Activated naive CD8-positive, alpha-beta T cell treated with anti-CD3 and anti-CD28 coated beads, Interleukin-2, amount 50 U/mL, for 24 hours (primary cell): ENCODE results near the gene PIGS.

Source experiments
- ATAC-seq: fragments of 150-1000 bp; cut with Tn5 transposase; one replicate; pipeline ENCODE4 v1.10.0; 2021
- DNase-seq: peaks from one replicate; pipeline ENCODE4 v3.0.0; 2021
- H3K27ac Mint-ChIP-seq: one replicate; pipeline ENCODE4 v1.8.0; 2021; ENCODE audit warnings: mild to moderate bottlenecking, mixed read lengths
- H3K27me3 Mint-ChIP-seq: one replicate; pipeline ENCODE4 v1.8.0; 2021; ENCODE audit warnings: mixed read lengths
- H3K36me3 Mint-ChIP-seq: one replicate; pipeline ENCODE4 v1.8.0; 2021; ENCODE audit warnings: low read depth, mixed read lengths
- H3K4me1 Mint-ChIP-seq: one replicate; pipeline ENCODE4 v1.8.0; 2021; ENCODE audit warnings: mixed read lengths
- H3K4me3 Mint-ChIP-seq: one replicate; pipeline ENCODE4 v1.8.0; 2021; ENCODE audit warnings: mild to moderate bottlenecking, moderate library complexity, mixed read lengths
- H3K9me3 Mint-ChIP-seq: one replicate; pipeline ENCODE4 v1.8.0; 2021; ENCODE audit warnings: mixed read lengths

PIGS gene

DNA sequence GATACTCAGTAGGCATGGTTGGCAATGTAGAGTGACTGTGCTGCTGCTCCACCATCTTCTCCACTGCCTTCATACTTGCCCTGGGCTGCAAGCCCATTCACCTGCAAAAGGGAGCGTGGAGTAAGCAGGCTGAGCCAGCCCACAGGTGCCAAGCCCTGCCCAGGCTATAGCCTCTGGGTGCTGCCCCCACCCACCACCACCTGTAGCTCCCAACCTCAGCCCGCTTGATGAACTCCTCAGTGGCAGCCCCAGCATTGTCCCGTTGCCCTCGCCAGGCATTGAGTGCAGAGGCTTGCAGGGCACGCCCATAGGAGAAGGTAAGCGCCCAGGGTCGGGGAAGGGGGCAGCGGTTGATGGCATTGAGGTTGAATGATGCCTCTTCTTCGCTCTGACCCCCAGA lies 2.2 kb upstream of the PIGS start:
- no peak for ATAC-seq
- no peak overlapping the region for H3K27ac Mint-ChIP-seq

DNA sequence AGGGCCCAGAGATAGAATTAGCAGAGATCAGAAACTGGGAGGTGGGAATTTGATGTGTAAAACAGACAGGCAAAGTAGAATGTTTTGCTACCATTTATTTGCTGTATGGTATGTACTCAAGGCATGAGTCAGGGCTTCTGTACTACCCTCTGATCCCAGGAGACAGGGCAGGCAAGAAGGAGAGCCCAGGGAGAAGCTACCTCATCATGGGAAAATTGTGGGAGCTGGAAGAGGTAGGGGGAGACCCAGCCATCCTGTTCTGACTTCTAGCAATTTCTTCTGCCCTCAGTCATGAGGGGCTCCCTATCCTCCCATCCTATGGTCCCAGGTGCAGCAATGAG lies 1.7 kb upstream of the PIGS start:
- no peaks in the 10 kb centered on the region for H3K27me3 Mint-ChIP-seq
- peaks cover 32% of the 10 kb centered on the region for H3K36me3 Mint-ChIP-seq
- H3K4me3 Mint-ChIP-seq, result no peak overlapping the region
- no peak for DNase-seq
- H3K27ac Mint-ChIP-seq, result no peak overlapping the region
- peaks cover 53% of the 10 kb centered on the region for H3K4me1 Mint-ChIP-seq
- no peak for ATAC-seq
- H3K9me3 Mint-ChIP-seq, result no peaks in the 10 kb centered on the region

More for the DNA sequence above, 2.2 kb upstream of the PIGS start:
- no peaks in the 10 kb centered on the region for H3K27me3 Mint-ChIP-seq
- peaks cover 33% of the 10 kb centered on the region for H3K36me3 Mint-ChIP-seq
- DNase-seq, result no peak
- no peaks in the 10 kb centered on the region for H3K9me3 Mint-ChIP-seq
- peaks cover 49% of the 10 kb centered on the region for H3K4me1 Mint-ChIP-seq
- H3K4me3 Mint-ChIP-seq, result no peak overlapping the region

DNA sequence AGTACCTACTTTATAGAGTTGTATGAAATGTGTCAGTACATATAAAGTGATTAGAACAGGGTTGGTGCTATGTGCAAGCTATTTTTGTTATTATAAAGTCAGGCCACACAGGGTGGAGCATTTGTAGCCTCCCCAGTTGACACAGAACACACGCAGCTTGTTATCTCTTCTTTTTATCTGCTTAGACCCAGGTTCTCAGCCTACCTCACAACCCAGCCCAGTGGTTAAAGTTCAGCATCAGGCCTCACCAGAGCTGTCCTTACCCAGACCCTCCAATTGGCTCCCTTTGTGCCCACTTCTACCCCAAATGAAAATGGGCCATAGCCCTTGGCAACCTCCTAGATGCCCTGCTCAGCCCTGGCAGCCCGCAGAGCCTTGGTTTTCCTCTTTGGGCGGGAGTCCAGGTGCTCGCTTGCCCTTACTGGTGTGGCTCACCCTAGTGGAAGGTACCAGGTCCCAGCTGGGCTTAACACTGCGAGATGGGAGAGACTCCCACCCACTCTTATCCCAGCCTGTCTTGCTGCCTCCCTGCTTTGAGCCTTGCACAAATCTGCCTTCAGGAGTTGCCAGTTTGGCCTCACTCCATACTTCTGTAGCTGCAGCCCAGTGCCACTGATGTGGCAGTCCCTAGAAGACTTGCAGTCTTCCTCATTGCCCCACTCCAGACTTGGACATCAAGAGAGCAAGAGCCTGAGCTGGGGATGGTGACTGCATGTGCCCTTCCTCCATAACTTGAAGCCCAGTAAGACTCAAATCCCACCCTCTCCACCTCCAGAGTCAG lies 1.1 kb upstream of the PIGS start:
- Mint-ChIP-seq H3K27ac (peak overlapping the region; percentile 93), H3K4me1 (peaks cover 58% of the 10 kb centered on the region), H3K9me3 (no peaks in the 10 kb centered on the region), H3K4me3 (peak overlapping the region; percentile 94), H3K27me3 (no peaks in the 10 kb centered on the region), H3K36me3 (peaks cover 29% of the 10 kb centered on the region)
- DNase-seq (no peak), ATAC-seq (no peak)

DNA sequence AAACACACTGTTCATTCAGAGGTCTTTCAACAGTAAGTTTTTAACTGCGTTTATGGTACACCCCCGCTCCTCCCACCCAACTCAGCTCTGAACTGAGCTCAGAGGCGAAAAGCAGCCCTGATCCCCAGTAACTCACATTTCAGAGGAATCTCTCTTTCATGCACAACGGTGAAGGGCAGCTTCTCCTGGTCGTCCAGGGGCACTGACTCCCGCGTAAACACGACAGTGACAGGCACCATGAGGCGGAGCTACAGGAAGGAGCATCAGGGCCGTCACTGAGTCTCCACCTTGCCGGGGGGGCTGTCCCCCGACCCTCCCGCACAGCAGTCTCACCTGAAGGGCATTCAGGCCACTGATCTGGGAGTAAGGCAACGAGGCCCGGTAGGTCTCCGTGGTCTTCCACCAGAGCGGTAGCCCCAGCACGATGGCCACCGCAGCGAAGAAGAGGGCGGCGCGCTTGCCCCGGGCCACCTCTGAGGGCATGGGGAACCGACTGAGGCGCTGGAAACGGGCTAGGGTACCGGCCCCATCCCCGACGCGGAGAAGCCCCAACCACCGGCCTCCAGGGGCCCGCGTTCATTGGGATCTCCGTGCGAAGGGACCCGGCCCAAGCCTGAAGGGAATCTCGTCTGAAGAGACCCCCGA lies 486 bp downstream of the PIGS start:
- Mint-ChIP-seq H3K4me1 (peaks cover 49% of the 10 kb centered on the region), H3K27me3 (no peaks in the 10 kb centered on the region), H3K9me3 (no peaks in the 10 kb centered on the region), H3K4me3 (peak overlapping the region; percentile 94), H3K27ac (peak overlapping the region; percentile 93), H3K36me3 (peaks cover 26% of the 10 kb centered on the region)
- DNase-seq (peak; percentile 58), ATAC-seq (peak; percentile 37)

DNA sequence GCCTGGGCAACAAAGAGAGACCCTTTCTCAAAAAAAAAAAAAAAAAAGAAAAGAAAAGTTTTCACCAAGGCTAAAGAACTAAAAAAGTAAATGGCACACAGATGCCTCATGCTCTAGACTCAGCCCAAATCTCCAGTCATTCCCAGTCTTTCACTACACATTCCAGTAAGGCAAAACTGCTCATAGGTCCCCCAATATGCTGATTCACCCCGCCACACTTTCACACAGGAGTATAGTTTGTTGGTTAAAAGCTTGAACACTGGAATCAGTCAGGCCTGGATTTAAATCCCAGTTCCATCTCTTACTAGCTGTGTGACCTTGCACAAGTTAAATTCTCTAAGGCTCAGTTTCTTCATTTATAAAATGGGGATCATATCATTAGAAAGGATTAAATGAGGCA lies 1.9 kb downstream of the PIGS start:
- no peaks in the 10 kb centered on the region for H3K9me3 Mint-ChIP-seq
- H3K27ac Mint-ChIP-seq, result peak overlapping the region; percentile 2
- ATAC-seq (no peak), DNase-seq (no peak)
- H3K4me3 Mint-ChIP-seq, result peak overlapping the region; percentile 94
- H3K27me3 Mint-ChIP-seq, result no peaks in the 10 kb centered on the region
- H3K4me1 Mint-ChIP-seq, result peaks cover 53% of the 10 kb centered on the region
- peaks cover 23% of the 10 kb centered on the region for H3K36me3 Mint-ChIP-seq

DNA sequence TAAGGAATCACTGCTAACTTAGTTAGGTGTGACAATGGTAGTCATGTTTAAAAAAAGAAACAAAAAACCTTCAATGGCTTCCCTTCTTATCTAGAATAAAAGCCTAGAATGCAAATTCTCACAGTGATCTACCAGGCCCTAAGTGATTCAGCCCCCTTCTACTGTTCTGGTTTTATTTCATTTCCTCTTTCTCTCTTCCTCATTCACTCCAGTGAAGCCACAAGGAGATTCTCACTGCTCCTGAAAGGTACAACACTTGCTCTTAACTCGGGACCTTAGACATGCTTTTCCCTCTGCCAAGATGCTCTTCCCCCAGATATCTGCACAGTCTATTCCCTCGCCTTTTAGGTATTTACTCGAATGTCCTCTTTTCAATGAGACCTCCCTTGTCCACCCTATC lies 3.7 kb downstream of the PIGS start:
- ATAC-seq, result no peak
- Mint-ChIP-seq H3K27me3 (no peaks in the 10 kb centered on the region), H3K27ac (no peak overlapping the region), H3K4me3 (no peak overlapping the region), H3K36me3 (peaks cover 28% of the 10 kb centered on the region), H3K4me1 (peaks cover 49% of the 10 kb centered on the region), H3K9me3 (no peaks in the 10 kb centered on the region)
- DNase-seq, result no peak

DNA sequence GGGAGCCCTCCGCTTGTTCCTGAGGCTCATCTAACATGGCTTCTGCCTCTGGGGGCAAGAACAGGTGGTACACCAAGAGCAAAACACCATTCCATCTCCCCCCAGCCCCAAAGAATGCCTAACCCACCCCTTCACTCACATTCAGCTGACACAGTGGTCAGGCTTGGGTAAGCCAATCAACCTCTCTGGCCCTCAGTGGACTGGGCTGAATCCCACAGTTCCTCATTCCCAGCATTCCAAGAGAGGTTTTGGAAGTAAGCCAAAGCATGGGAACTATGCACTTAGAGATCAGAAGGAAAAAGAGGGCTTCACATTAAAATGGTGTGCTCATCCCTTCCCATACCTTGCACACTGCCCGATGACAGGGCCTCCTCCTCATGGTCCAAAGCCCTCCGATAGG lies 7.8 kb downstream of the PIGS start:
- ATAC-seq, result no peak
- H3K9me3 Mint-ChIP-seq, result no peaks in the 10 kb centered on the region
- no peak overlapping the region for H3K27ac Mint-ChIP-seq
- H3K4me3 Mint-ChIP-seq, result no peak overlapping the region
- H3K27me3 Mint-ChIP-seq, result no peaks in the 10 kb centered on the region
- H3K4me1 Mint-ChIP-seq, result peaks cover 17% of the 10 kb centered on the region
- H3K36me3 Mint-ChIP-seq, result peaks cover 35% of the 10 kb centered on the region
- no peak for DNase-seq

DNA sequence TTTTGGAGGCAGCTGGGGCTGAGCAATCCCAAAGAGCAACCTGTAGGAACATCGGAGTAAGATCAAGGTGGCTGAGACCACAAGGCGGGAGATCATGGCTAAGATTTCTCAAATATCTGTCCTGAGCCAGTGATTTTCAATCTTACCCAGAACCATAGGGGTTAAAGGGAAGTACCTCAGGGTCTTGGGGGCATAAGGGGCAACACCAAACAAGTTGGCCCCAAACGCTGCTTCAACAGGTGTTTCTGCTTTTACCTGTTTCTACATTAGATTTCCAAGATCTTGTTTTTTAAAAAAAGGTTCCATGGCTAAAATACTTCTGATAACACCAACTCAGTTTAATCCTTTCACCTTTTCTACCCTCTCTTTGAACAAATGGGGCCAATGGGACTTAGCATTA lies 16.3 kb downstream of the PIGS start:
- H3K4me1 Mint-ChIP-seq, result peaks cover 30% of the 10 kb centered on the region
- no peak for DNase-seq
- peaks cover 47% of the 10 kb centered on the region for H3K36me3 Mint-ChIP-seq
- no peak for ATAC-seq
- no peaks in the 10 kb centered on the region for H3K9me3 Mint-ChIP-seq
- H3K27me3 Mint-ChIP-seq, result no peaks in the 10 kb centered on the region
- no peak overlapping the region for H3K27ac Mint-ChIP-seq
- H3K4me3 Mint-ChIP-seq, result no peak overlapping the region

DNA sequence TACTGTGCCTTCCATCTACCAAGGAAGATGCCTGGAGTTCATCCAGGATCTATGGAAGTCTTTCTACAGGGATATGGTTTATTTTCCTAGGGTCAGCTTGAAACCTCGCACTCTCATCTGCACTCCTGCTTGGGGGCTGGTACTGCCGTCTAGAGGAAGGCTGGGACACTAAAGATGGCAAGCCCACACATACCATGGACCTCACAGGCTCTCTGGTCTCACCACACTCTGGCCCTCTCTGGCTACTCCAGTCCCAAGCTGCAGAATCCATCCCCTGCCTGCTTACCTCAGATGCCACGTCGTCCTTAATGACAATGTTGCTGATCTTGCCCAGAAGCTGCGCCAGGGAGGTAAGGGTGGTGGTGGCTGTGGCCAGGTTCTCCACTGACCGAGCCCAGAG lies 16.8 kb downstream of the PIGS start:
- H3K27me3 Mint-ChIP-seq, result no peaks in the 10 kb centered on the region
- ATAC-seq, result no peak
- H3K4me1 Mint-ChIP-seq, result peaks cover 35% of the 10 kb centered on the region
- no peak overlapping the region for H3K4me3 Mint-ChIP-seq
- peaks cover 43% of the 10 kb centered on the region for H3K36me3 Mint-ChIP-seq
- DNase-seq, result no peak
- H3K9me3 Mint-ChIP-seq, result no peaks in the 10 kb centered on the region
- no peak overlapping the region for H3K27ac Mint-ChIP-seq

DNA sequence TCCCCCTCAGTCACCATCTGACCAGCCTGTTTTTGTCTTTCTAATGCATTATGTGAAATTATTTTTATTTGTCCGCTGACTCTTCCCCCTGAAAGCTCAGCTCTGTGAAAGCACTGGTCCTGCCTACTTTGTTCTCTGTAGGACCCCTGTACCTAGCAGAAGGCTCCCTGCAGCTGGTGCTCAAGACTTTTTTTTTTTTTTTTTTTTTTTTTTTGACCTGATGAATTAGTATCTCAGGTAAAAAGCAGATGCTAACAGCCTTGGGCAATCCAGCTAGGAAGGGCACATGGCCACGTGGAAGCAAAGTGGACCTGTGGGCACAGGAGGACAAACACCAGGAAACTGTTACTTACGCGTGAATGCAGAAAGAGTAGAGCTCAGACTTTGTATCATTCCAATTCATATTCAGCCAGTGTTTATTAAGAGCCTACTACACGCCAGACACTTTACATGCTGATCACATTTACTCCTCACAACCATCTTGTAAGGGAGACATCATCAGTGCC lies 18.3 kb downstream of the PIGS start:
- Mint-ChIP-seq H3K9me3 (no peaks in the 10 kb centered on the region), H3K36me3 (peaks cover 37% of the 10 kb centered on the region), H3K4me3 (peak overlapping the region; percentile 86), H3K27ac (peak overlapping the region; percentile 66), H3K27me3 (no peaks in the 10 kb centered on the region), H3K4me1 (peaks cover 50% of the 10 kb centered on the region)
- DNase-seq (no peak), ATAC-seq (no peak)

DNA sequence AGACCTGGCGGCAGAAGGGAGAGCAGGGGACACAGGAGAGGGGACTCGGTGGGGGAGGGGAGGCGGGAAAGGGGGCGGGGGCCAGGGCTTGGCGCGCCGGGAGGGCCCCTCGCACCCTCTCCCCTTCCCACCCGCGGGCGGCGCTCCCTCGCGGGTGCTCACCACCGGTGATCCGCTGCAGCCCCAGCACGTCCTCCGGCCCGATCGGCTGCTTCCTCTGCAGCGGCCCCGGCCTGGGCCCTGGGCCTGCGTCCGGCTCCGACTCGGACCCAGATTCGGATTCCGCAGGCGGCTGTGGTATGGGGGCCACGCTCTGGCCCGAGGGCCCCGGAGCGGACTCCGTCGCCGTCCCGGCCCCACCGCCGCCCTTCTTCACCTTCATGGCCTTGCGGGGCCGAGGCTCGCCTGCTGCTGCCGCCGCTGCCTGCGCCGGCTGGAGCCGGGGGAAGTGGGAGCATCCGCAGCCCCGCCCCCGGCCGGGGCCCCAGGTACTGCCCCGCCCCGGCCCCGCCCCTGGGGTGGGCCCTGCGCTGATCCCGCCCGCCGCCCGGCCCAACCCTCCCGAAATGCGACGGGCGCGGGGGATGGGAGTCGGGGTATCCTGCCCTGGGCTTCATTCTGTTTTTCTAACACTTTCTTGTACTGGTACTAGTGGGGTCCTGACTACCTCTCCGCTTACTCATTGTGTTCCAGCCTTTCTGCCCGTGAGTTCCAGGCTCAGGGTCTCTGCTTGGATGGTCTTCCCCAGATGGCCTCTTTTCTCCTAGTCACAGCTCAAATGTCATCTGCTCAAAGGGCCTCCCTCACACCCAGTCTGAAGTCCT lies 18.9 kb downstream of the PIGS start, which contains the start of gene UNC119:
Gene UNC119, minus strand, starts transcription at position 449 of the 824 bp plus-strand sequence. Its CDS starts 67 bp downstream, at position 382.
- Mint-ChIP-seq H3K9me3 (no peaks in the 10 kb centered on the region), H3K27me3 (no peaks in the 10 kb centered on the region), H3K4me3 (peak within 1 kb of the TSS; percentile 86), H3K36me3 (peaks cover 34% of the 10 kb centered on the region), H3K27ac (peak within 1 kb of the TSS; percentile 66), H3K4me1 (peaks cover 54% of the 10 kb centered on the region)
- DNase-seq (peak; percentile 86), ATAC-seq (peak; percentile 77)

DNA sequence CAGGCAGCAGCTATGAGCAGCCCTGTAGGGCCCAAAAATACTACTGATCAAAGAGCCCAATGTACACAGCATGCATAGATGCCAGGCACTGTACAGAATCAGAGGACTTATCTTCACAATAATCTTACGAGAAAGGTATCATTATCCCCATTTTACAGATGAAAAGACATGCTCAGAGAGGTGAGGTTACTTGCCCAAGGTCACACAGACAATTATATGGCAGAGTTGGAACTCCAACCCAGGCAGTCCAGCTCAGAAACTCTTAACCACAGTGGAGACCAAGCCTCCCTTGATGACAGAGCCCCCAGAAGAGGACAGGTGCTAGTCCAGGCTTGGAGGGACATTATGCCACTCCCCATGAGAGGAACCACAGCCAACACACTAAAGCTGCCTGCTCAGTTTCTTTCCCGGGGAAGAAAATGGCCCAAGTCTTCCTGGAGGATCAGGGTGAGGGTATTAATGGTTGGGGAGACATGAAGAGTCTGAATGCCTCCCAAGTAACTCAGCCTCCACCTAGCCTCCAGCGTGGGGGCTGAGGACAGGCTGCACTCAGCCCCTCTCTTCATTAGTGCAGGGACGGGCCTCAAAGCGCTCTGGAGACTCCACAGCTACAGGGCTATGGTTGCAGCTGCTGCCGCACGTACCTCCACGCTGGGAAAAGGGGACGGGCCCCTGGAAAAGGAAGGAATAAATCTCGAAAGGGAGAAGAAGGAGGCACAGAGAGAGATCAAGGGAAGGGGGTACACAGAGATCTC lies 19.7 kb downstream of the PIGS start:
- DNase-seq (no peak), ATAC-seq (no peak)
- Mint-ChIP-seq H3K4me1 (peaks cover 54% of the 10 kb centered on the region), H3K27ac (peak overlapping the region; percentile 25), H3K36me3 (peaks cover 29% of the 10 kb centered on the region), H3K27me3 (no peaks in the 10 kb centered on the region), H3K4me3 (peak overlapping the region; percentile 86), H3K9me3 (no peaks in the 10 kb centered on the region)

DNA sequence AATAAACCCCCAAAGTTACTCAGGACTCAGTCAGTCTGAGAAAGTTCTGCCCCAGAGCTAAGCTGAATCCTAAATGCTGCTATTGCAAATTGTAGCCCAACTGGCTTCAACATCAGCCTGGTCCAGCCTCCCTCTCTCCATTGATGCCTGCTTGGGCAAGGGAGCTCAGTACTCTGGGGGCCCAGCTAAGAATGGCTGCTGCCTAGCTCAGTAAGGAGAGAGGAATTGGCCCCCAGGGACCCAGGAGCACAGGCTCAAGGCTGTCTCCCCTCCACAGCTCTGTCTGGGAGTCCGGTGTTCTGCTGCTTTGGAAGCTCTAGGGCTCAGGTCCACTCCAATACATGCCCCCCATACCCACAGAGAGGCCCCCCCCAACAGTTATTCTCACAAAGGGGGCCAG lies 20.5 kb downstream of the PIGS start:
- Mint-ChIP-seq H3K27me3 (no peaks in the 10 kb centered on the region), H3K27ac (no peak overlapping the region), H3K4me1 (peaks cover 54% of the 10 kb centered on the region), H3K9me3 (no peaks in the 10 kb centered on the region), H3K4me3 (no peak overlapping the region), H3K36me3 (peaks cover 27% of the 10 kb centered on the region)
- no peak for DNase-seq
- no peak for ATAC-seq
